T-helper 17 cell (primary cell): ENCODE data around the gene FADS6. TPM values are rescaled to one million over a fixed set of nuclear protein-coding genes. Genes with fewer than 3 reads are reported as not detected.
A peak's percentile ranks its signal among the peaks of the same experiment; 100 is the strongest.
"Not testable (repeated sequence)": the region's sequence is repeated elsewhere in the genome, so short reads cannot be mapped to it uniquely, and the experiment has no call there.

Experiments
- ATAC-seq: fragments of 150-1000 bp; cut with Tn5 transposase; 2 replicates; pipeline ENCODE4 v1.10.0; 2021; ENCODE audit warnings: mild to moderate bottlenecking, moderate library complexity
- DNase-seq, 3 donors: peaks; one replicate each; pipeline versions ENCODE4 v3.0.0 to v3.0.0-alpha.2; 2020 to 2021
- H3K9me3 ChIP-seq: one replicate; pipeline ENCODE4 v1.7.0; 2013; ENCODE audit warnings: low read length, mild to moderate bottlenecking; ENCODE audit not compliant: control insufficient read depth, poor library complexity, severe bottlenecking
- H3K27ac Mint-ChIP-seq: one replicate; pipeline ENCODE4 v1.8.0; 2022; ENCODE audit warnings: mild to moderate bottlenecking, moderate library complexity, mixed read lengths
- H3K27me3 Mint-ChIP-seq: one replicate; pipeline ENCODE4 v1.8.0; 2022; ENCODE audit warnings: mixed read lengths
- H3K36me3 Mint-ChIP-seq: one replicate; pipeline ENCODE4 v1.8.0; 2022; ENCODE audit warnings: low read depth, mixed read lengths
- H3K4me1 Mint-ChIP-seq: one replicate; pipeline ENCODE4 v1.8.0; 2022; ENCODE audit warnings: mild to moderate bottlenecking, mixed read lengths
- H3K4me3 Mint-ChIP-seq: one replicate; pipeline ENCODE4 v1.8.0; 2022; ENCODE audit warnings: mild to moderate bottlenecking, moderate library complexity, mixed read lengths
- total RNA-seq, 4 donors: library from RNA in 2 of 4; stranded (reverse) in 2 of 4; gene quantifications; one replicate each; pipeline ENCODE4 v1.2.3 and lab custom pipeline; 2022 to 2026

FADS6 gene
- total RNA-seq, 2 donors from 2014 or later, result not detected

GRCh38 chr17:74873874-74874614, 19.4 kb downstream of the FADS6 start:
- peak overlapping the region; percentile 97 for H3K4me3 Mint-ChIP-seq
- H3K4me1 Mint-ChIP-seq, result peaks cover 23% of the 10 kb centered on the region
- H3K36me3 Mint-ChIP-seq, result no peaks in the 10 kb centered on the region
- no peaks in the 10 kb centered on the region for H3K27me3 Mint-ChIP-seq
- peak overlapping the region; percentile 92 for H3K27ac Mint-ChIP-seq
- no peak for DNase-seq
- H3K9me3 ChIP-seq, result no peaks in the 10 kb centered on the region
- no peak for ATAC-seq

DNA sequence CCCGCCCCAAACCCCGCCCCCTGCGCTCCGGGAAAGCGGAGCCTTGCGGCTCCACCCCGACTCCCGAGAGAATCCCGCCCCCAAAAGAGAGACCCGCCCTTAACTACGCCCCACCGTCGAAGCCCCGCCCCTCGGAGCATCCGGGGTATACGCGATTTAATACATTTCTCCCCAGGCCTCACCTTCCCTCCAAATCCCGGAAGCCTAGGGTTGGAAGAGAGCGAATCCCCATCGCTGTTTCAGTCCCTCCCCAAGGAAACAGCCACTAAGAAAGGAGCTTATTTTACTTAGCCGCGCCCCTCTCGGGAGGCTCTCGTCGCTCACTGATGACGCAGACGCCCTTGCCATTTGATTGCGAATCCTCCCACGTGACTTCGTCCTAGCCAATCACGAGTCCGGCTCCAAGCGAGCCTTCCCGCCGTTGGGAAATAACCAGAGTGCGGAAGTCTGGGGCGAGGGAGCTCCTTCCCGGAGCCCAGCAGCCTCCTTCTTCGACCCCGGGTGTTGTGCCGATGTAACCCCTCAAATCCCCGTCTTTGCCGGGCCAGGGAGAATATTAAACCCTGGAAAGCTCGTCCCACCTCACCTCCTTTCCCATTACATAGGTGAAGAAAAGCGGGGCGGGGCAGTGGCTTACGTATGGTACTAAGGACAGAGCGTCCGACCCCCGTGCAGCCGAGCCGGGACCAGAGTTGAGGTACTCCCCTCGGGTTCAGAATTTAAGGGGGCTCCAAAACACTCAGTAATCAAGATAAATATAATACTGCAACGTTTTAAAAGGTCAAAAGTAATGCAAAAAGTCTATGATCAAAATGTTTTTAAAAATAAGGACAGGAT, 20.2 kb downstream of the FADS6 start:
- Mint-ChIP-seq H3K27ac (peak overlapping the region; percentile 92), H3K4me3 (peak overlapping the region; percentile 97), H3K4me1 (peaks cover 31% of the 10 kb centered on the region)

DNA sequence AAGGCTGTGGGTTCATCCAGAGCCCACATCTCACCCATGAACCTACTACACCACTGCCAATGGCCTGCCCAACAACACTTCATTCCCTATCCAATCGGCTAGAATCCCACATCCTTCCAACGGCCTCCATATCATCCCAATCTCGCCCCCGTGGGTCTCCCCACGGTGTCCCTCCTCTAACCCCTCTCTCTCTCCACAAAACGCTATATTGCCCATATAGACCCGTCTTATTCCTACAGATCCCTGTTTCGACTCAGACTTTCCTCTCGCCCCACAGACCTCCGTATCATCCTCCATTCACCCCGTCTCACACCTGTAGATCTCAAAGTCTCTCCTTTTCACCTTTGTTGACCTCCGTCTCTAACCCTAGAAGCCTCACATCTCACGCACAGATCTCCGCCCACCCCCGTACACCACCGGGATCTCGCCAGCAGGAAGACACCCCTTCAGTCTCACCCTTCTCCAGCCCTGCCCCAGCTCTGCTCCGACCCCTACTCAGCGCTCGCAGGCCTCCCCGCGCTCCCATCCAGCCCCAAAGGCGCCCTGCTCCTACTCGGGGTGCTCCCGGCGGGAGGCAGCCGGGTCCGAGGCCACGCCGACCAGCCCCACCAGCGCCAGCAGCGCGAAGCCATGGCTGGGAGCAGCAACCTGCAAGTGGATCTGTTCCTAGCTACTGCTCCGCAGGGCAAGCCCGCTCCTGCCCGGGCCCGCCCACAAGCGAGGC, 21.0 kb downstream of the FADS6 start, which contains the start of gene FDXR:
Gene FDXR (minus strand): TSS at position 682 of the 724 bp plus-strand sequence. CDS start 50 bp downstream, at position 632.
- DNase-seq (no peak), ATAC-seq (peak; percentile 1)
- peaks cover 31% of the 10 kb centered on the region for H3K4me1 Mint-ChIP-seq

More for the DNA sequence above, 20.2 kb downstream of the FADS6 start:
- H3K27me3 Mint-ChIP-seq, result no peaks in the 10 kb centered on the region
- ATAC-seq (peak; percentile 94), DNase-seq (peak; percentile 94 to 99 (median 96))
- H3K9me3 ChIP-seq, result no peaks in the 10 kb centered on the region
- no peaks in the 10 kb centered on the region for H3K36me3 Mint-ChIP-seq

GRCh38 chr17:74871356-74872076, 21.9 kb downstream of the FADS6 start:
- DNase-seq, result no peak

More for the DNA sequence above, 21.0 kb downstream of the FADS6 start, which contains the start of gene FDXR:
- H3K36me3 Mint-ChIP-seq, result no peaks in the 10 kb centered on the region
- no peaks in the 10 kb centered on the region for H3K27me3 Mint-ChIP-seq
- H3K4me3 Mint-ChIP-seq, result peak within 1 kb of the TSS; percentile 97
- no peaks in the 10 kb centered on the region for H3K9me3 ChIP-seq
- peak within 1 kb of the TSS; percentile 92 for H3K27ac Mint-ChIP-seq

GRCh38 chr17:74870512-74870911, 22.9 kb downstream of the FADS6 start:
- DNase-seq (no peak), ATAC-seq (no peak)
- no peak overlapping the region for H3K27ac Mint-ChIP-seq
- H3K4me1 Mint-ChIP-seq, result peaks cover 33% of the 10 kb centered on the region
- no peak overlapping the region for H3K4me3 Mint-ChIP-seq
- H3K27me3 Mint-ChIP-seq, result no peaks in the 10 kb centered on the region
- no peaks in the 10 kb centered on the region for H3K36me3 Mint-ChIP-seq
- no peaks in the 10 kb centered on the region for H3K9me3 ChIP-seq

More at GRCh38 chr17:74871356-74872076, 21.9 kb downstream of the FADS6 start:
- Mint-ChIP-seq H3K27ac (peak overlapping the region; percentile 92), H3K4me3 (peak overlapping the region; percentile 97), H3K36me3 (no peaks in the 10 kb centered on the region), H3K27me3 (no peaks in the 10 kb centered on the region), H3K4me1 (peaks cover 33% of the 10 kb centered on the region)
- H3K9me3 ChIP-seq, result no peaks in the 10 kb centered on the region
- no peak for ATAC-seq

- DNase-seq, H3K27me3 Mint-ChIP-seq: not testable (repeated sequence)
Measured at GRCh38 chr17:74870028-74870427, 23.4 kb downstream of the FADS6 start.

DNA sequence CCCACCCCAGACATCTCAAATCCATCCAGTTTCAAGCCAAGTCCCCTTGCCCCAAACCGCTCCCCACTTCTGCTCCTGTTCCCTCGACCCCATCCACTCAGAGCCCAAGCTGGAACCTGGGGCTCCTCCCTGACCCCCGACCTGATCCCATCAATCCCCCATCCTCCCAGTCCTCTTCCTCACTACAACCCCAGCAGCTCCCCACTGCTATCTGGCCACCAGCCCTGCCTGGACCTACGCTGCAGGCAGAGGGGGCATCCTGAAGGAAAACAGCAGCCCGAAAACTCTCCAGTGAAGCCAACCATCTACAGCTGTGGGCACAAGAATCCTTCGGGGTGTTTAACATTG, 24.6 kb downstream of the FADS6 start:
- Mint-ChIP-seq H3K4me3 (no peak overlapping the region), H3K36me3 (no peaks in the 10 kb centered on the region), H3K27ac (no peak overlapping the region), H3K27me3 (no peaks in the 10 kb centered on the region), H3K4me1 (peaks cover 36% of the 10 kb centered on the region)
- H3K9me3 ChIP-seq, result no peaks in the 10 kb centered on the region
- ATAC-seq, result no peak
- no peak for DNase-seq

More at GRCh38 chr17:74870028-74870427, 23.4 kb downstream of the FADS6 start:
- ATAC-seq, H3K4me3 Mint-ChIP-seq, H3K36me3 Mint-ChIP-seq, H3K27ac Mint-ChIP-seq, H3K9me3 ChIP-seq: not testable (repeated sequence)
- H3K4me1 Mint-ChIP-seq, result peaks cover 35% of the 10 kb centered on the region

GRCh38 chr17:74868251-74868907, 25.1 kb downstream of the FADS6 start:
- no peak overlapping the region for H3K27ac Mint-ChIP-seq
- DNase-seq, result no peak
- no peaks in the 10 kb centered on the region for H3K9me3 ChIP-seq
- H3K27me3 Mint-ChIP-seq, result no peaks in the 10 kb centered on the region
- no peak overlapping the region for H3K4me3 Mint-ChIP-seq
- H3K4me1 Mint-ChIP-seq, result peaks cover 35% of the 10 kb centered on the region
- no peak for ATAC-seq
- H3K36me3 Mint-ChIP-seq, result no peaks in the 10 kb centered on the region

DNA sequence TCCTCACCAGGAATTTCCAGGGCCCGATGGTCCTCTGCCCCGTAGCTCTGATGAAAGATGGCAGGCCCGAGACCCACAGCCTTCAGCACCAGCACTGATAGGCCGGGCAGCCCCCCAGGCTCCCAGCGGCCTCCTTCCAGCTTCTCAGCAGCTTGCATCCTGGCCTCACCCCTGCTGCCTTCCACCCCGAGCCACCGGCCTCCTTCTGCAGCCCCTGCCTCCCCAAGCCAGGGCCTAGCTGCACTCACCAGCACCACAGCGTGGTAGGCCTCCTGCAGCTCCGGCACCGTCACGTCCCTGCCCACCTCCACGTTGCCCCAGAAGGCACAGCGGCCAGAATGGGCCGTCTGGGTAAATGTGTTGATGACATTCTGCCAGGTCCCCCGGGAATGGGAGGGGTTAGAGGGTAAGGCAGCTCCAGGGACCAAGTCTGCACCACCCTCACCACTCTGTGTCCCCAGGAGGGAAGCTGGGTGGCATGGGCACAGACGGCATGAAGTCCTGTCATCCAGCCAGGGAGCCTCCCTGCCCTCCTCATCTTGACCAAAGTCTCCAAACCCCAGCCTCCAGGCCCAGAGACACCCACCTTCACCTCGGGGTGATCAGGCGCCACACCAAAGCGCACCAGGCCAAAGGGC, 27.1 kb downstream of the FADS6 start:
- no peak overlapping the region for H3K27ac Mint-ChIP-seq
- no peaks in the 10 kb centered on the region for H3K9me3 ChIP-seq
- no peak overlapping the region for H3K4me3 Mint-ChIP-seq
- no peaks in the 10 kb centered on the region for H3K36me3 Mint-ChIP-seq
- no peak for DNase-seq
- no peak for ATAC-seq
- H3K27me3 Mint-ChIP-seq, result peaks cover 6% of the 10 kb centered on the region
- H3K4me1 Mint-ChIP-seq, result peaks cover 20% of the 10 kb centered on the region

DNA sequence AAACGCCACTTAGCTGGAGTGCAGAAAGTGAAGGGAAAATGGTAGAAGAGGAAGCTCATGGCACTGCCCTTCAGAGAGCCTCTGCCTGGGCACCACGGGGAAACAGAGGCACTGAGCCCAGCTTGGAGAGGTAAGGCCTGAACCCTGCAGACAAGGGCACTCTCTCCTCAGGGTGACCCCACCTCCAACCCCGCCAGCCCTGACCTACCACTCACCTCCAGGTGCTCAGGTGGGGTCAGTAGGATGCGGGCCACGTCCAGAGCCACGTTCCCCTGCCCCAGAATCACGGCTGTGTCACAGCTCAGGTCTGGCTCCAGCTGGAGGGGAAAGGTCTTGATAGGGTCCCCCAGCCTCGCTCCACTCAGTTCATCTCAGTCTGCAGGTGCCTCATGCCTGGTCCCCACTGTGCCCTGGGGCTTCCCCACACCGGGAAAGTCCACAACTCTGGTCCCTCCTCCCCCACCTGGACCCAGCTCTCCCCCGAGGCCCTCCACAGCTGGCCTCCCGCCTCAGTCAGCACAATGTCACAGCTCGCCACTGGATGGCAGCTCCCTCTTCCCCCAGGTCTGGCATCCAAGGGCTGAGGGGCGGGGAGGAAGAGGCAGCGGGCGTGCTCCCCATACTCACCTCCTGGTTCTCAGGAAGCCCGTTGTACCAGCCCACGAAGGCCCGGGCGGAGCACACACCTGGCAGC, 27.8 kb downstream of the FADS6 start:
- H3K9me3 ChIP-seq, result no peaks in the 10 kb centered on the region
- DNase-seq (no peak), ATAC-seq (no peak)
- Mint-ChIP-seq H3K4me3 (no peak overlapping the region), H3K4me1 (peaks cover 19% of the 10 kb centered on the region), H3K27ac (no peak overlapping the region), H3K27me3 (peaks cover 6% of the 10 kb centered on the region), H3K36me3 (no peaks in the 10 kb centered on the region)

DNA sequence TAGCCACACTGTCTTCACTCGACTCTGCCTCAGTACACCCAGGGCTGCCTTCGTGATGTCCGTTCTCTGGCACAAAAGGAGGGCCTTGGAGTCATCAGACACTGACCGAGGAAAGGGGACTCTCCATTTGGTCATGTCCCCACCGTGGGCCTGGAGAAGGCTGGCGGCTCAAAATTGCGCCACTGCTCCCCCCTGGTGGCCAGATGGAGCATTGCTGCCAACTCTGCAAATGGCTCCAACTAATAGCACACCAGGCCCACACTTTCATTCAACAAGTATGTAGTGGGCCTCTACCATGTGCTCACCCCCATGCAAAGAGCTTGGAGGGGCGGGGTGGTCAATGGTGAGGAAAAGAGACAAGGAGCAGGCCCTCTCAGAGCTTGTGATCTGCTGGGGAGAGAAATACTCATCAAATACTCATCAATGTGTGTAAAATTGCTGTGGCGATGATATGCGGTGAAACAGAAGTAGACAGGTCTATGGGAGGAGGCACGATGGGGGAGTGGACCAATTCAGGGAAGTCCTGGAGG, 28.5 kb downstream of the FADS6 start:
- H3K4me3 Mint-ChIP-seq, result peak overlapping the region; percentile 41
- H3K9me3 ChIP-seq, result no peaks in the 10 kb centered on the region

More for the DNA sequence above, 28.5 kb downstream of the FADS6 start:
- Mint-ChIP-seq H3K27me3 (peaks cover 6% of the 10 kb centered on the region), H3K36me3 (no peaks in the 10 kb centered on the region), H3K27ac (no peak overlapping the region), H3K4me1 (peaks cover 21% of the 10 kb centered on the region)
- DNase-seq (peak; percentile 50 to 63 (median 53)), ATAC-seq (peak; percentile 71)
